ENCODE measurements around the gene PLCD4. TPM values are rescaled to one million over a fixed set of nuclear protein-coding genes. Genes with fewer than 3 reads are reported as not detected.
A peak's percentile ranks its signal among the peaks of the same experiment; 100 is the strongest.

PLCD4 gene
- total and polyA plus RNA-seq, 12 donors, result 0.23 to 2.3 (median 0.94) TPM

DNA sequence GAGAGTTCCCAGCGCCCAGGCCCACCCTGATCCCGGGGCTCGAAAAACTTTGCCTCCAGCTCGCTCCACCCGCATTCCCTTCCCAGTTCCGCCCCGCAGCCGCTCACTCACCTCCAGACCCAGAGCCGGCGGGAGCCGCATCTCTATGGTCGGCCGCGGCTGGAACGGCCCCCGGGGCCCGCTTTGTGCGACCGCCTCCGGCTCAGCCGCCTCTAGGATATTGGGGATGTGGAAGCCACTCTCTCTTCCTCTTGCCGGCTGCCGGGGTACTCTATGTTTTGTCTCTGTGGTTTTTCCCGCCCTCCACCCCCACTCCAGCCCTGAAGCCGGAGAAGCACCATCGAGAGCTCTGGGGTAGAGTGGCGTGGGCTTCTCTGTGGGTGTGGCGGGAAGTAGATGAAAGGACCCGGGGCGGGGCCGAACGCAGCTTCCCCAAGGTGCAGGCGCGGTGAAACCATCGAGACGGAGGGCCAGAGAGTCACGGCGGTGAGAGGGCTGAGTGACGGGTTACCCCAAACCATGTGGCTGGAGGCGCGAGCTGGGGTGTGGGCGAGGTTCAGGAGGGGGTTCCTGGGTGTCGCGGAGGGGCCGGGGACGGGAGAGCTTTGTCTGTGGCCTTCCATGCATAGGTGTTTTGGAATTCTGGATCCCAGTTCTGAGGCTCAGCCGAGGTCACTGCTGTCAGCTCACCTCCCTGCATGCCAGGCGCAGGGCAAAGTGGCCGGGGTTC lies 51.7 kb downstream of the PLCD4 start, which contains the start of the genes BCS1L and ZNF142:
Gene BCS1L, plus strand, starts transcription at position 426 of the 730 bp plus-strand sequence. CDS start 1,305 bp downstream, outside the sequence.
Gene ZNF142, minus strand, starts transcription at position 366 of the 730 bp plus-strand sequence. CDS start 3,194 bp downstream, outside the sequence.
- ATAC-seq (peak; percentile 91 to 98 (median 97)), DNase-seq (peak; percentile 92 to 96)
- H3K4me1 ChIP-seq, result peaks cover 9 to 43% (median 32%) of the 10 kb centered on the region in 9 donors
- intact Hi-C loops (cut with DNase I), result loop anchor here in 5 of 10 donors (5.0 to 10.0 kb wide), 6 partner anchors 87 to 385 kb away; partner anchors contain the start of genes CNOT9 (in 3 of the 5), USP37 (in 3 of the 5), AAMP (in 1 of the 5) and PNKD (in 1 of the 5)
- 0% methylated on average over 49 of the region's 49 CpGs for WGBS, 2 donors
- H3K27me3 ChIP-seq, result no peaks in the 10 kb centered on the region
- no peaks in the 10 kb centered on the region for H3K9me3 ChIP-seq
- H3K4me3 ChIP-seq, result peak within 1 kb of the TSS; percentile 79 to 97 (median 92)
- TF ChIP-seq, protein P1, sequence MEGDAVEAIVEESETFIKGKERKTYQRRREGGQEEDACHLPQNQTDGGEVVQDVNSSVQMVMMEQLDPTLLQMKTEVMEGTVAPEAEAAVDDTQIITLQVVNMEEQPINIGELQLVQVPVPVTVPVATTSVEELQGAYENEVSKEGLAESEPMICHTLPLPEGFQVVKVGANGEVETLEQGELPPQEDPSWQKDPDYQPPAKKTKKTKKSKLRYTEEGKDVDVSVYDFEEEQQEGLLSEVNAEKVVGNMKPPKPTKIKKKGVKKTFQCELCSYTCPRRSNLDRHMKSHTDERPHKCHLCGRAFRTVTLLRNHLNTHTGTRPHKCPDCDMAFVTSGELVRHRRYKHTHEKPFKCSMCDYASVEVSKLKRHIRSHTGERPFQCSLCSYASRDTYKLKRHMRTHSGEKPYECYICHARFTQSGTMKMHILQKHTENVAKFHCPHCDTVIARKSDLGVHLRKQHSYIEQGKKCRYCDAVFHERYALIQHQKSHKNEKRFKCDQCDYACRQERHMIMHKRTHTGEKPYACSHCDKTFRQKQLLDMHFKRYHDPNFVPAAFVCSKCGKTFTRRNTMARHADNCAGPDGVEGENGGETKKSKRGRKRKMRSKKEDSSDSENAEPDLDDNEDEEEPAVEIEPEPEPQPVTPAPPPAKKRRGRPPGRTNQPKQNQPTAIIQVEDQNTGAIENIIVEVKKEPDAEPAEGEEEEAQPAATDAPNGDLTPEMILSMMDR (IDR thresholded peaks at IDR 0.05), result no peak
- peak within 1 kb of the TSS; percentile 54 to 88 (median 81) for H3K27ac ChIP-seq
- peaks cover 0 to 68% (median 40%) of the 10 kb centered on the region in 9 donors for H3K36me3 ChIP-seq

DNA sequence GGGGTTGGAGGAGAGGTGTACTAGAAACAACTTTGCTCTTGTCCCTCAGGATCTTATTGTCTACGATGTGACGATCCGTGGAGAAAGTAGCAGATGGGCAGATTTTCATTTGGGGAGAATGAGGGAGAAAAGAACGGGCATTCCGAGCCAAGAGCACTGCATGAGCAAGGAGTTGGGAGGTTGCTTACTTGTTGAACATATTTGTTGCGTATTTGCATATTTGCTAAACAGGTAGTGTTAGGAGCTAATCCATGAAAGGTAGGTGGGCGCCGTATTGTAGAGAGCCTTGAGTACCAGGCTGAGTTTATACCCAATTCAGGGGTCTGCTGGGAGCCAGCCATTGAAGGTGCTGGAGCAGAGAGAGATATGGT lies 52.3 kb downstream of the PLCD4 start:
- Histone ChIP-seq H3K4me3 (peak overlapping the region; percentile 79 to 97 (median 92)), H3K36me3 (peaks cover 0 to 68% (median 40%) of the 10 kb centered on the region in 9 donors), H3K4me1 (peaks cover 9 to 41% (median 32%) of the 10 kb centered on the region in 9 donors), H3K27me3 (no peaks in the 10 kb centered on the region), H3K27ac (peak overlapping the region in 9 of 10 donors; percentile 64 to 88 (median 81)), H3K9me3 (no peaks in the 10 kb centered on the region)
- intact Hi-C loops (cut with DNase I), result loop anchor here in 5 of 10 donors (5.0 to 10.0 kb wide), 6 partner anchors 88 to 385 kb away; partner anchors contain the start of genes CNOT9 (in 3 of the 5), USP37 (in 3 of the 5), AAMP (in 1 of the 5) and PNKD (in 1 of the 5)
- TF ChIP-seq, protein P1 (IDR thresholded peaks at IDR 0.05), result no peak
- DNase-seq (no peak), ATAC-seq (no peak)
- 12 to 15% methylated on average over 8 of the region's 8 CpGs for WGBS, 2 donors

DNA sequence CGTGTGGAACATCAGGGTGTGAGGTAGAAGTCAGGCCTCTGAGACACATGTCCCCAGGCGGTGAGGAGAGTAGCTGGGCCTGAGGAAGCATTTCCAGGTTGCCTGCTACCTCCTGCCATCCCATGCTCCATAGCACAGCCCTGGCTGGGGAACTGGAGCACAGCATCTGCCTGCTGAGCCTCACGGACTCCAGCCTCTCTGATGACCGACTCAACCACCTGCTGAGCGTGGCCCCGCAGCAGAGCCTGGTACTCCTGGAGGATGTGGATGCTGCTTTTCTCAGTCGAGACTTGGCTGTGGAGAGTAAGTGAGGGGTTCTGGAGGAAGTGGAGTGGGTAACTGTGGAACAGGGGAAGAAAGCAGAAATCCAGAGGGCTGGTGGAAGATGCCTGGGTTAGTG lies 54.7 kb downstream of the PLCD4 start:
- WGBS, 2 donors, result 87 to 88% methylated on average over 7 of the region's 7 CpGs
- DNase-seq (no peak), ATAC-seq (no peak)
- Histone ChIP-seq H3K9me3 (no peaks in the 10 kb centered on the region), H3K27me3 (no peaks in the 10 kb centered on the region), H3K27ac (no peak overlapping the region), H3K4me1 (peaks cover 3 to 27% (median 22%) of the 10 kb centered on the region in 9 donors), H3K4me3 (no peak overlapping the region), H3K36me3 (peaks cover 0 to 72% (median 46%) of the 10 kb centered on the region in 9 donors)
- TF ChIP-seq, protein P1 (IDR thresholded peaks at IDR 0.05), result no peak
- intact Hi-C loops (cut with DNase I), result no loop called here

DNA sequence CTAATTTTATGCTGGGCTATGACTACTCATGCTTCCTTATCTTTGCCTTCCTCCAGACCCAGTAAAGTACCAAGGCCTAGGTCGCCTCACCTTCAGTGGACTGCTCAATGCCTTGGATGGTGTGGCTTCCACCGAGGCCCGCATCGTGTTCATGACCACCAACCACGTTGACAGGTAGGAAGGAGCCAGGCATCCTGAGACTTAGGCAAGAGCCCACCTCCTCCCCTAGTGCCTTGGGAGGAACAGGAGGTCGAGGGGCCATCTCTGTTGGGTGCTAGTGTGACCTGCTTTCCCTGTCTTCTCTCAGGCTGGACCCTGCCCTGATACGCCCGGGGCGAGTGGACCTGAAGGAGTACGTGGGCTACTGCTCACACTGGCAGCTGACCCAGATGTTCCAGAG lies 55.1 kb downstream of the PLCD4 start:
- Histone ChIP-seq H3K9me3 (no peaks in the 10 kb centered on the region), H3K4me3 (no peak overlapping the region), H3K27me3 (no peaks in the 10 kb centered on the region), H3K36me3 (peaks cover 0 to 72% (median 50%) of the 10 kb centered on the region in 9 donors), H3K27ac (no peak overlapping the region), H3K4me1 (peaks cover 3 to 23% (median 20%) of the 10 kb centered on the region in 9 donors)
- WGBS, 2 donors, result 88 to 92% methylated on average over 10 of the region's 10 CpGs
- TF ChIP-seq, protein P1 (IDR thresholded peaks at IDR 0.05), result no peak
- DNase-seq (no peak), ATAC-seq (no peak)
- intact Hi-C loops (cut with DNase I), result no loop called here
